Panc1 (cell line): ENCODE data around the gene NEURL2. TPM values are rescaled to one million over a fixed set of nuclear protein-coding genes. Genes with fewer than 3 reads are reported as not detected.

Source experiments
- ATAC-seq: fragments of 200-7000 bp; cut with Tn5 transposase; 2 replicates; pipeline ENCODE4 v1.9.1; 2020; ENCODE audit warnings: mild to moderate bottlenecking, moderate library complexity
- BruUV-seq: library from RNA; stranded (reverse); fragments of 400-500 nt; replicated peaks from 2 replicates; lab custom pipeline; 2021; lab: Mats Ljungman, UMichigan
- CTCF ChIA-PET: fragments of 300-600 bp; sonication (Branson Sonifier 250); formaldehyde crosslinking; loops from one replicate; lab custom pipeline; 2022; ENCODE audit warnings: antibody characterized with exemption; lab: Charles Lee
- POLR2A ChIA-PET: fragments of 300-600 bp; sonication (Branson Sonifier 250); formaldehyde crosslinking; loops from one replicate; lab custom pipeline; 2022; ENCODE audit warnings: antibody characterized with exemption; lab: Charles Lee
- DNase-seq: peaks from one replicate; pipeline ENCODE4 v3.0.0-alpha.2; 2010; ENCODE audit warnings: low read depth, low spot score
- H3K27ac ChIP-seq: 2 replicates; pipeline ENCODE4 v1.5.1; 2011; ENCODE audit warnings: mild to moderate bottlenecking, low read length, inconsistent platforms
- H3K27me3 ChIP-seq: fragments of 200-500 bp; sonication (Bioruptor generic); 2 replicates; pipeline ENCODE4 v1.6.0; 2014; ENCODE audit warnings: low read length, inconsistent platforms; ENCODE audit not compliant: control insufficient read depth, insufficient read depth
- H3K36me3 ChIP-seq: fragments of 200-500 bp; sonication (Bioruptor generic); 2 replicates; pipeline ENCODE4 v1.5.1; 2014; ENCODE audit warnings: inconsistent platforms, mild to moderate bottlenecking, low read length, moderate library complexity; ENCODE audit not compliant: control insufficient read depth, insufficient read depth
- H3K4me1 ChIP-seq: 2 replicates; pipeline ENCODE4 v1.5.1; 2011; ENCODE audit warnings: inconsistent platforms, mild to moderate bottlenecking, low read length, moderate library complexity; ENCODE audit not compliant: control insufficient read depth, insufficient read depth
- H3K4me3 ChIP-seq, 2 experiments: 2 replicates each; pipeline ENCODE4 v1.5.1; 2011 to 2012; ENCODE audit warnings: low read depth in 2 of 2, low read length in 2 of 2, mild to moderate bottlenecking in 2 of 2, inconsistent platforms in 1 of 2, moderate library complexity in 1 of 2
- H3K9me3 ChIP-seq: fragments of 200-500 bp; sonication (Bioruptor generic); 2 replicates; pipeline ENCODE4 v1.5.1; 2014; ENCODE audit warnings: low read depth, mild to moderate bottlenecking, inconsistent platforms, low read length, moderate library complexity; ENCODE audit not compliant: control insufficient read depth, insufficient read depth
- CTCF ChIP-seq: fragments of 450-650 bp; IDR thresholded peaks from 2 replicates; pipeline ENCODE4 v1.5.1; 2017; ENCODE audit warnings: mild to moderate bottlenecking
- POLR2AphosphoS5 ChIP-seq: IDR thresholded peaks from 2 replicates; pipeline ENCODE4 v1.6.1; 2012; ENCODE audit warnings: mild to moderate bottlenecking, low read depth, low read length, moderate library complexity
- REST ChIP-seq, 2 experiments: IDR thresholded peaks; 2 replicates each; pipeline ENCODE4 v1.6.1; 2011 to 2012; ENCODE audit warnings: low read depth in 2 of 2, control low read depth in 1 of 2, low read length in 1 of 2, mild to moderate bottlenecking in 1 of 2, moderate library complexity in 1 of 2; ENCODE audit not compliant: insufficient read depth in 1 of 2
- SIN3A ChIP-seq: IDR thresholded peaks from 2 replicates; pipeline ENCODE4 v1.6.1; 2012; ENCODE audit warnings: low read depth, mild to moderate bottlenecking, low read length, moderate library complexity, borderline replicate concordance; ENCODE audit not compliant: insufficient read depth
- TCF7L2 ChIP-seq: IDR thresholded peaks from 2 replicates; pipeline ENCODE4 v1.6.1; 2011; ENCODE audit warnings: mild to moderate bottlenecking, low read depth, low read length, inconsistent platforms
- in situ Hi-C: cut with HindIII; loops from 2 replicates; pipeline ENCODE4 v1.10.0; 2016; ENCODE audit warnings: low sequenced_read_pairs, low pct_unique_long_range_greater_than_20kb
- intact Hi-C: fragments of 100-400 bp; cut with micrococcal nuclease; formaldehyde crosslinking; loops from one replicate; pipeline ENCODE4 v1.10.0; 2022; ENCODE audit not compliant: unreplicated experiment
- total RNA-seq: library from RNA; stranded (reverse); gene quantifications from one replicate; pipeline ENCODE4 v1.2.1, GENCODE V29; 2021; ENCODE audit not compliant: unreplicated experiment

NEURL2 gene
- total RNA-seq, 1 experiment from 2014 or later: 3.0 TPM

GRCh38 chr20:45908084-45908483 lies 17.1 kb upstream of the NEURL2 start:
- ATAC-seq (no peak), DNase-seq (no peak)
- ChIA-PET CTCF (no interaction called here), POLR2A (no interaction called here)
- BruUV-seq: no TSS peak
- no peaks in the 10 kb centered on the region for H3K36me3 ChIP-seq
- H3K27me3 ChIP-seq: no peaks in the 10 kb centered on the region
- no peaks in the 10 kb centered on the region for H3K9me3 ChIP-seq
- TF ChIP-seq REST (IDR thresholded peaks at IDR 0.05; ENCODE audit: insufficient read depth in 1 of 2, low read depth in 2 of 2, low read length in 1 of 2) (no peak), TCF7L2 (no peak), POLR2AphosphoS5 (no peak), CTCF (no peak), SIN3A (no peak)
- no peak overlapping the region for H3K4me3 ChIP-seq
- H3K4me1 ChIP-seq: peaks cover 18% of the 10 kb centered on the region
- no peak overlapping the region for H3K27ac ChIP-seq
- intact Hi-C loops: no loop called here
- in situ Hi-C loops: no loop called here

- Histone ChIP-seq H3K36me3 (no peaks in the 10 kb centered on the region), H3K9me3 (no peaks in the 10 kb centered on the region), H3K27me3 (no peaks in the 10 kb centered on the region), H3K4me1 (peaks cover 17% of the 10 kb centered on the region), H3K4me3 (no peak overlapping the region), H3K27ac (no peak overlapping the region)
- in situ Hi-C loops (no loop called here), intact Hi-C loops (no loop called here)
- ChIA-PET CTCF (no interaction called here), POLR2A (interaction anchor here (0.6 kb wide), 1 partner anchor 573 kb away, joined by 3 read pairs; no protein-coding TSS in a partner anchor)
- DNase-seq (no peak), ATAC-seq (no peak)
- BruUV-seq: no TSS peak
- no peak for TF ChIP-seq REST (IDR thresholded peaks at IDR 0.05; ENCODE audit: insufficient read depth in 1 of 2, low read depth in 2 of 2, low read length in 1 of 2)
- TF ChIP-seq SIN3A: no peak
- no peak for TF ChIP-seq CTCF
- no peak for TF ChIP-seq POLR2AphosphoS5
- no peak for TF ChIP-seq TCF7L2
Observed at GRCh38 chr20:45907219-45907948, 16.4 kb upstream of the NEURL2 start.
